ENCODE measurements around the gene ADAMTSL3. TPM values are rescaled to one million over a fixed set of nuclear protein-coding genes. Genes with fewer than 3 reads are reported as not detected.

The ADAMTSL3 gene
- total RNA-seq, 1 donor from 2014 or later = 0.07 TPM

- no peak overlapping the region for H3K4me3 Mint-ChIP-seq
- H3K36me3 Mint-ChIP-seq (ENCODE audit: low read depth) = peaks cover 2% of the 10 kb centered on the region
Measured at GRCh38 chr15:83720468-83720867, 66.5 kb downstream of the ADAMTSL3 start.

DNA sequence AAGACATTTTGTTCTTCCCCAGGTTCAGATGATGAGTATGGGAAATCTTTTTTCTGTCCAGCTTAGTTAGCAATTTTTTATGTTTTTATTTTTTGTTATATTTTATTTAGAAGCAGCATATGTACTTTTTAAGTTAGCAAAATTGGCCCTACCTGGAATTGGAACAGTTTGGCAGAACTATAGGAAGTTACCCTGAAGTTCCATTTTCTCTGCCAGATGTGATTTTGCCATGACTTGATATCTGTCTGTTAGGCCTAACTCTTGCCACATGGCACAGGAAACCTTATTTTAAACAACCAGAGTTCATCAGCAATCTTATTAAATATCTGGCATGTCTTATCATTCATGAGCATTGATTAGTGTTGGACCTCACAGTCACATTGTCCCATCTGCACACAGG is 67.1 kb downstream of the ADAMTSL3 start:
- Mint-ChIP-seq H3K27me3 (ENCODE audit: low read depth) (no peaks in the 10 kb centered on the region), H3K27ac (ENCODE audit: unreplicated experiment) (no peak overlapping the region), H3K4me3 (no peak overlapping the region), H3K36me3 (ENCODE audit: low read depth) (peaks cover 2% of the 10 kb centered on the region), H3K9me3 (peaks cover 3% of the 10 kb centered on the region), H3K4me1 (no peaks in the 10 kb centered on the region)
- no peak for TF ChIP-seq CTCF (conservative IDR thresholded peaks at IDR 0.05)
- no peak for DNase-seq (ENCODE audit: low read depth, low spot score)

More at GRCh38 chr15:83720468-83720867, 66.5 kb downstream of the ADAMTSL3 start:
- Mint-ChIP-seq H3K27me3 (ENCODE audit: low read depth) (no peaks in the 10 kb centered on the region), H3K4me1 (no peaks in the 10 kb centered on the region), H3K9me3 (peaks cover 3% of the 10 kb centered on the region), H3K27ac (ENCODE audit: unreplicated experiment) (no peak overlapping the region)
- TF ChIP-seq CTCF (conservative IDR thresholded peaks at IDR 0.05) = no peak
- no peak for DNase-seq (ENCODE audit: low read depth, low spot score)

- no peak overlapping the region for H3K4me3 Mint-ChIP-seq
- H3K4me1 Mint-ChIP-seq = no peaks in the 10 kb centered on the region
- H3K9me3 Mint-ChIP-seq = peaks cover 6% of the 10 kb centered on the region
- no peak for TF ChIP-seq CTCF (conservative IDR thresholded peaks at IDR 0.05)
- DNase-seq (ENCODE audit: low read depth, low spot score) = no peak
- H3K36me3 Mint-ChIP-seq (ENCODE audit: low read depth) = peaks cover 2% of the 10 kb centered on the region
- no peak overlapping the region for H3K27ac Mint-ChIP-seq (ENCODE audit: unreplicated experiment)
- peaks cover 3% of the 10 kb centered on the region for H3K27me3 Mint-ChIP-seq (ENCODE audit: low read depth)
Measured at GRCh38 chr15:83721981-83722380, 68.1 kb downstream of the ADAMTSL3 start.

DNA sequence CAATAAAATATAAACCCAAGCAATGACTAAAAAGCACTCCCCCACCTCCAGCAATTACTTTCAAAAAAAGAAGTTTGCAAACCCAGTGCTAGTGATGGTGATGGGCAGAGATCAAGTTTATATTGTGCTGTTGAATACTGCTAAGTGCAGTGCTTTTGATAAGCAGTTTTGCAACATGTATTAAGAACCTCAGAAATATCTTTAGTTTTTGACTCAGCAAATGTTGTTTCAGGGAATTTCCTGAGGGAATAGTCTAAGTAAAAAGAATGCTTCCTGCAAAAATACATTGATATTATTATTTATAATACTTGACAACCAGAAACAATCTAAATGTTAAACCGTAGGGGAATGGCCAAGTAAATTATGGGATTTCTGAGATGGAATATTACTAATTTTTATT is 69.3 kb downstream of the ADAMTSL3 start:
- Mint-ChIP-seq H3K36me3 (ENCODE audit: low read depth) (peaks cover 2% of the 10 kb centered on the region), H3K4me3 (no peak overlapping the region), H3K9me3 (peaks cover 6% of the 10 kb centered on the region), H3K4me1 (no peaks in the 10 kb centered on the region), H3K27ac (ENCODE audit: unreplicated experiment) (no peak overlapping the region), H3K27me3 (ENCODE audit: low read depth) (peaks cover 3% of the 10 kb centered on the region)
- no peak for DNase-seq (ENCODE audit: low read depth, low spot score)
- no peak for TF ChIP-seq CTCF (conservative IDR thresholded peaks at IDR 0.05)

DNA sequence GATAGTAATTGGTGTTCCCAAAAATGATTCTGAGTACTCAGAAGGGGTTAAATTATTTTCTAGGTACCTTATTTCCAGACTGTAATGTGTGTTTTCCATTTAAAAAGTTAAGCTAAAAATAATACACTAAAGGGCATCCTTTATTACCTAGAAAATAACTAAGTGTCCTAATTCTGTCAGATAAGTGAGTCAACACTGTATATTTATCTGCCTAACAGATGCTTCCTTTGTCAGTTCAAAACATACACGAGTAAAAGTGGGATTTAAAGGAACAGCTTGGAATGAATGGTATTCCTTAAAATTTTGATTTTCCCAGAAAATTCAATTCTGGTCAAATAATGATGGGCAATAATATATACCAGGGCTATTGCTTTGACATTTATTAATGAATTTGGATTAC is 78.3 kb downstream of the ADAMTSL3 start:
- H3K9me3 Mint-ChIP-seq = peaks cover 2% of the 10 kb centered on the region
- no peaks in the 10 kb centered on the region for H3K27me3 Mint-ChIP-seq (ENCODE audit: low read depth)
- H3K4me1 Mint-ChIP-seq = no peaks in the 10 kb centered on the region
- H3K36me3 Mint-ChIP-seq (ENCODE audit: low read depth) = no peaks in the 10 kb centered on the region
- DNase-seq (ENCODE audit: low read depth, low spot score) = no peak
- no peak for TF ChIP-seq CTCF (conservative IDR thresholded peaks at IDR 0.05)
- no peak overlapping the region for H3K4me3 Mint-ChIP-seq
- no peak overlapping the region for H3K27ac Mint-ChIP-seq (ENCODE audit: unreplicated experiment)

- H3K9me3 Mint-ChIP-seq = peaks cover 2% of the 10 kb centered on the region
- no peak overlapping the region for H3K27ac Mint-ChIP-seq (ENCODE audit: unreplicated experiment)
- H3K36me3 Mint-ChIP-seq (ENCODE audit: low read depth) = no peaks in the 10 kb centered on the region
Measured at GRCh38 chr15:83732770-83733169, 78.8 kb downstream of the ADAMTSL3 start.

More at GRCh38 chr15:83732770-83733169, 78.8 kb downstream of the ADAMTSL3 start:
- no peak overlapping the region for H3K4me3 Mint-ChIP-seq
- TF ChIP-seq CTCF (conservative IDR thresholded peaks at IDR 0.05) = no peak
- no peak for DNase-seq (ENCODE audit: low read depth, low spot score)
- no peaks in the 10 kb centered on the region for H3K27me3 Mint-ChIP-seq (ENCODE audit: low read depth)
- no peaks in the 10 kb centered on the region for H3K4me1 Mint-ChIP-seq

Data from neural crest cell (in vitro differentiated cells).